ENCODE data around the gene LPAR5. TPM values are rescaled to one million over a fixed set of nuclear protein-coding genes. Genes with fewer than 3 reads are reported as not detected.
"Not testable (repeated sequence)": the region's sequence is repeated elsewhere in the genome, so short reads cannot be mapped to it uniquely, and the experiment has no call there.

LPAR5 gene
- total RNA-seq, 1 experiment from 2014 or later = 0.20 TPM

DNA sequence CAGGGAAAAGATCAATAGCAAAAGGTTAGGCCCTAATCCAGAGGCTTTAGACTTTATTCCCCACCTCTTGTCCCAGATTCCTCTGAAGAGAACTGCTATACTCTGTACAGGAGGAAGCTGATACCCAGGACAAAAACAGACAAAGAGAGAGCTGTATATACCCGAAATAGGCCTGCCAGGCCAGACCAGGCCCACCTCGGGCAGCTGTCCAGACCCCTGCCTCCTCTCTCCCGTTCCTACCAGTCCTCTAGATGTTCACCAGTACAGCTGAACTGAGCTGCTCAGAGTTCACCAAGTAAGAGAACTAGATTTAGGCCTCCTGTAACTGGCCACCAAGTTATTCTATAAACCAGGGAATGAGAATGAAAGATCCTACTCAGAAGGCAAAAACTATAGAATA is 33.2 kb downstream of the LPAR5 start (continued):
- TF ChIP-seq SP1 (CRISPR knock-in tag; conservative IDR thresholded peaks at IDR 0.05) = no peak
- no peak for TF ChIP-seq SMAD3 (CRISPR knock-in tag; IDR thresholded peaks at IDR 0.05; ENCODE audit: borderline replicate concordance)
- no peak for TF ChIP-seq FOXK1 (CRISPR knock-in tag; IDR thresholded peaks at IDR 0.05)
- TF ChIP-seq, protein P1, sequence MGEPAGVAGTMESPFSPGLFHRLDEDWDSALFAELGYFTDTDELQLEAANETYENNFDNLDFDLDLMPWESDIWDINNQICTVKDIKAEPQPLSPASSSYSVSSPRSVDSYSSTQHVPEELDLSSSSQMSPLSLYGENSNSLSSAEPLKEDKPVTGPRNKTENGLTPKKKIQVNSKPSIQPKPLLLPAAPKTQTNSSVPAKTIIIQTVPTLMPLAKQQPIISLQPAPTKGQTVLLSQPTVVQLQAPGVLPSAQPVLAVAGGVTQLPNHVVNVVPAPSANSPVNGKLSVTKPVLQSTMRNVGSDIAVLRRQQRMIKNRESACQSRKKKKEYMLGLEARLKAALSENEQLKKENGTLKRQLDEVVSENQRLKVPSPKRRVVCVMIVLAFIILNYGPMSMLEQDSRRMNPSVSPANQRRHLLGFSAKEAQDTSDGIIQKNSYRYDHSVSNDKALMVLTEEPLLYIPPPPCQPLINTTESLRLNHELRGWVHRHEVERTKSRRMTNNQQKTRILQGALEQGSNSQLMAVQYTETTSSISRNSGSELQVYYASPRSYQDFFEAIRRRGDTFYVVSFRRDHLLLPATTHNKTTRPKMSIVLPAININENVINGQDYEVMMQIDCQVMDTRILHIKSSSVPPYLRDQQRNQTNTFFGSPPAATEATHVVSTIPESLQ (CRISPR knock-in tag; IDR thresholded peaks at IDR 0.05) = no peak
- TF ChIP-seq, protein P2, sequence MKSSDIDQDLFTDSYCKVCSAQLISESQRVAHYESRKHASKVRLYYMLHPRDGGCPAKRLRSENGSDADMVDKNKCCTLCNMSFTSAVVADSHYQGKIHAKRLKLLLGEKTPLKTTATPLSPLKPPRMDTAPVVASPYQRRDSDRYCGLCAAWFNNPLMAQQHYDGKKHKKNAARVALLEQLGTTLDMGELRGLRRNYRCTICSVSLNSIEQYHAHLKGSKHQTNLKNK (CRISPR knock-in tag; IDR thresholded peaks at IDR 0.05) = no peak
- TF ChIP-seq, protein P3, sequence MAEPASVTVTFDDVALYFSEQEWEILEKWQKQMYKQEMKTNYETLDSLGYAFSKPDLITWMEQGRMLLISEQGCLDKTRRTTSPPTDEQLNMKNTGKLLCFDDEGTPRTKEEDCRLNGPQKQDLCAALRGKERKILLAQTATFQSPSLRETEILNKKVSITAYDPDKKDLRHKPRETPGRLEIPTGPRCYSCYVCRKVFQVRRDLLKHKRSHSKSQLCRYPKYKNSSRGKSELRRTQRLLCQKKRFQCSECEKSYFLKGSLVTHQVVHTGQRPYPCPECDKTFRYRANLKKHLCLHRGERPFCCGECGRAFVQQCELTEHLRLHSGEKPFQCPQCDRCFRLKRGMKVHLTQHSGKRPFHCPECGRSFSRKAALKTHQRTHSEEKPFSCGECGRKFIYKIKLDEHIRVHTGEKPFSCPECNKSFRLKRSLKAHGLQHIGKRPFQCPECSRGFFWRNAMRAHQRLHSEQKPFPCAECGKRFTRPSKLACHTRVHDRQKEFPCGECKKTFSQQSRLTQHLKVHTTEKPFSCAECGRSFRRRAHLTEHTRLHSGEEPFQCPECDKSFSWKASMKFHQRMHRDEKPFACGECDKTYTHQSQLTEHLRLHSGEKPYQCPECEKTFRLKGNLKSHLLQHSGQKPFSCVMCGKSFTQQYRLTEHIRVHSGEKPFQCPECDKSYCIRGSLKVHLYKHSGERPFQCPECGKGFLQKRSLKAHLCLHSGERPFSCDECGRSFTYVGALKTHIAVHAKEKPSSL (CRISPR knock-in tag; conservative IDR thresholded peaks at IDR 0.05) = no peak
- TF ChIP-seq, protein P4, sequence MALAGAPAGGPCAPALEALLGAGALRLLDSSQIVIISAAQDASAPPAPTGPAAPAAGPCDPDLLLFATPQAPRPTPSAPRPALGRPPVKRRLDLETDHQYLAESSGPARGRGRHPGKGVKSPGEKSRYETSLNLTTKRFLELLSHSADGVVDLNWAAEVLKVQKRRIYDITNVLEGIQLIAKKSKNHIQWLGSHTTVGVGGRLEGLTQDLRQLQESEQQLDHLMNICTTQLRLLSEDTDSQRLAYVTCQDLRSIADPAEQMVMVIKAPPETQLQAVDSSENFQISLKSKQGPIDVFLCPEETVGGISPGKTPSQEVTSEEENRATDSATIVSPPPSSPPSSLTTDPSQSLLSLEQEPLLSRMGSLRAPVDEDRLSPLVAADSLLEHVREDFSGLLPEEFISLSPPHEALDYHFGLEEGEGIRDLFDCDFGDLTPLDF (CRISPR knock-in tag; IDR thresholded peaks at IDR 0.05) = no peak
- TF ChIP-seq, protein P5, sequence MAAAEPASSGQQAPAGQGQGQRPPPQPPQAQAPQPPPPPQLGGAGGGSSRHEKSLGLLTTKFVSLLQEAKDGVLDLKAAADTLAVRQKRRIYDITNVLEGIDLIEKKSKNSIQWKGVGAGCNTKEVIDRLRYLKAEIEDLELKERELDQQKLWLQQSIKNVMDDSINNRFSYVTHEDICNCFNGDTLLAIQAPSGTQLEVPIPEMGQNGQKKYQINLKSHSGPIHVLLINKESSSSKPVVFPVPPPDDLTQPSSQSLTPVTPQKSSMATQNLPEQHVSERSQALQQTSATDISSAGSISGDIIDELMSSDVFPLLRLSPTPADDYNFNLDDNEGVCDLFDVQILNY (CRISPR knock-in tag; IDR thresholded peaks at IDR 0.05) = no peak
- TF ChIP-seq NFE2L1 (CRISPR knock-in tag; IDR thresholded peaks at IDR 0.05) = no peak
- TF ChIP-seq ZNF671 (CRISPR knock-in tag; IDR thresholded peaks at IDR 0.05) = no peak
- TF ChIP-seq TEAD1 (CRISPR knock-in tag; IDR thresholded peaks at IDR 0.05) = no peak

DNA sequence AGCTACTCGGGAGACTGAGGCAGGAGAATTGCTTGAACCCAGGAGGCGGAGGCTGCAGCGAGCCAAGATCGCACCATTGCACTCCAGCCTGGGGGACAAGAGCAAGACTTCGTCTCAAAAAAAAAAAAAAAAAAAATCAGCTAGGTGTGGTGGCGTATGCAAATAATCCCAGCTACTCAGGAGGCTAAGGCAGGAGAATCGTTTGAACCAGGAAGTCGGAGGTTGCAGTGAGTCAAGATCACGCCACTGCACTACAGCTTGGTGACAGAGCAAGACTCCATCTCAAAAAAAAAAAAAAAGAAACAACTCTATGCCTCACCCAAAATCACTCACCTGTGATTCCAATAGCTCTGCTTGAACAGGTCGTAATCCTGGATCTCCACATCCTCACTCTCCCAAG is 40.1 kb downstream of the LPAR5 start:
- H3K27ac Mint-ChIP-seq = peak overlapping the region; percentile 26; the same call in 1 of the 2 replicates
- not testable (repeated sequence) for H3K4me1 Mint-ChIP-seq; H3K9me3 Mint-ChIP-seq; DNase-seq (ENCODE audit: low spot score); H3K27me3 Mint-ChIP-seq (ENCODE audit: low read depth); H3K4me3 Mint-ChIP-seq; ATAC-seq
- peaks cover 84% of the 10 kb centered on the region for H3K36me3 Mint-ChIP-seq
- POLR2A ChIA-PET = interaction anchor here (1.6 kb wide), 1 partner anchor 10 kb away, joined by 5 read pairs; no protein-coding TSS in a partner anchor
- CTCF ChIA-PET = interaction anchor here (0.7 to 2.0 kb wide), 6 partner anchors 10 to 825 kb away, joined by 3 to 8 read pairs (median 3); partner anchors contain the start of gene ZNF384

DNA sequence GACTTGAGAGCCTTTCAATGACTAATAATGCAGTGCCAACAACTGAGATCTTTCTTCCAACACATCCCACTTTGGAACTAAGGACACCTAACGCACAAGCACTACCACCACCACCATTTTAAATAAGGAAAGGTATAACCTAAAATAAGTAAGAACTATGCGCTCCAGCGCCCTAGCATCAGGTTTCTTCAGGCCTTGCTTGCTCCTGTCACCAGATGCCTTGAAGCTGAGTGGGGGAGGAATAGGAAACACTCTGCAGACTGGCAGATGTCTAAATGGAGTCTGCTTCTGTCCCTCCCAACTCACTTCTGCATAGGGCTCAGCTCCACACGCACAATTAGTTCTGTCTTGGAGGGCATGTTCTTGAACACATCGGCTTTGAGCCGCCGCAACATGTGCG is 43.7 kb downstream of the LPAR5 start:
- DNase-seq (ENCODE audit: low spot score) (no peak), ATAC-seq (no peak)
- ChIA-PET CTCF (no interaction called here), POLR2A (no interaction called here)
- Mint-ChIP-seq H3K27ac (no peak overlapping the region), H3K27me3 (ENCODE audit: low read depth) (no peaks in the 10 kb centered on the region), H3K9me3 (no peaks in the 10 kb centered on the region), H3K4me1 (no peaks in the 10 kb centered on the region), H3K4me3 (no peak overlapping the region), H3K36me3 (peaks cover 87% of the 10 kb centered on the region)
- TF ChIP-seq ZBTB21 (CRISPR knock-in tag; IDR thresholded peaks at IDR 0.05; ENCODE audit: borderline replicate concordance) (no peak), CBFB (CRISPR knock-in tag; IDR thresholded peaks at IDR 0.05; ENCODE audit: low read depth) (no peak)
- TF ChIP-seq, protein P6, sequence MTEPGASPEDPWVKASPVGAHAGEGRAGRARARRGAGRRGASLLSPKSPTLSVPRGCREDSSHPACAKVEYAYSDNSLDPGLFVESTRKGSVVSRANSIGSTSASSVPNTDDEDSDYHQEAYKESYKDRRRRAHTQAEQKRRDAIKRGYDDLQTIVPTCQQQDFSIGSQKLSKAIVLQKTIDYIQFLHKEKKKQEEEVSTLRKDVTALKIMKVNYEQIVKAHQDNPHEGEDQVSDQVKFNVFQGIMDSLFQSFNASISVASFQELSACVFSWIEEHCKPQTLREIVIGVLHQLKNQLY (CRISPR knock-in tag; IDR thresholded peaks at IDR 0.05) = no peak
- TF ChIP-seq, protein P7, sequence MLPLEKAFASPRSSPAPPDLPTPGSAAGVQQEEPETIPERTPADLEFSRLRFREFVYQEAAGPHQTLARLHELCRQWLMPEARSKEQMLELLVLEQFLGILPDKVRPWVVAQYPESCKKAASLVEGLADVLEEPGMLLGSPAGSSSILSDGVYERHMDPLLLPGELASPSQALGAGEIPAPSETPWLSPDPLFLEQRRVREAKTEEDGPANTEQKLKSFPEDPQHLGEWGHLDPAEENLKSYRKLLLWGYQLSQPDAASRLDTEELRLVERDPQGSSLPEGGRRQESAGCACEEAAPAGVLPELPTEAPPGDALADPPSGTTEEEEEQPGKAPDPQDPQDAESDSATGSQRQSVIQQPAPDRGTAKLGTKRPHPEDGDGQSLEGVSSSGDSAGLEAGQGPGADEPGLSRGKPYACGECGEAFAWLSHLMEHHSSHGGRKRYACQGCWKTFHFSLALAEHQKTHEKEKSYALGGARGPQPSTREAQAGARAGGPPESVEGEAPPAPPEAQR (CRISPR knock-in tag; IDR thresholded peaks at IDR 0.05) = no peak
- TF ChIP-seq, protein P8, sequence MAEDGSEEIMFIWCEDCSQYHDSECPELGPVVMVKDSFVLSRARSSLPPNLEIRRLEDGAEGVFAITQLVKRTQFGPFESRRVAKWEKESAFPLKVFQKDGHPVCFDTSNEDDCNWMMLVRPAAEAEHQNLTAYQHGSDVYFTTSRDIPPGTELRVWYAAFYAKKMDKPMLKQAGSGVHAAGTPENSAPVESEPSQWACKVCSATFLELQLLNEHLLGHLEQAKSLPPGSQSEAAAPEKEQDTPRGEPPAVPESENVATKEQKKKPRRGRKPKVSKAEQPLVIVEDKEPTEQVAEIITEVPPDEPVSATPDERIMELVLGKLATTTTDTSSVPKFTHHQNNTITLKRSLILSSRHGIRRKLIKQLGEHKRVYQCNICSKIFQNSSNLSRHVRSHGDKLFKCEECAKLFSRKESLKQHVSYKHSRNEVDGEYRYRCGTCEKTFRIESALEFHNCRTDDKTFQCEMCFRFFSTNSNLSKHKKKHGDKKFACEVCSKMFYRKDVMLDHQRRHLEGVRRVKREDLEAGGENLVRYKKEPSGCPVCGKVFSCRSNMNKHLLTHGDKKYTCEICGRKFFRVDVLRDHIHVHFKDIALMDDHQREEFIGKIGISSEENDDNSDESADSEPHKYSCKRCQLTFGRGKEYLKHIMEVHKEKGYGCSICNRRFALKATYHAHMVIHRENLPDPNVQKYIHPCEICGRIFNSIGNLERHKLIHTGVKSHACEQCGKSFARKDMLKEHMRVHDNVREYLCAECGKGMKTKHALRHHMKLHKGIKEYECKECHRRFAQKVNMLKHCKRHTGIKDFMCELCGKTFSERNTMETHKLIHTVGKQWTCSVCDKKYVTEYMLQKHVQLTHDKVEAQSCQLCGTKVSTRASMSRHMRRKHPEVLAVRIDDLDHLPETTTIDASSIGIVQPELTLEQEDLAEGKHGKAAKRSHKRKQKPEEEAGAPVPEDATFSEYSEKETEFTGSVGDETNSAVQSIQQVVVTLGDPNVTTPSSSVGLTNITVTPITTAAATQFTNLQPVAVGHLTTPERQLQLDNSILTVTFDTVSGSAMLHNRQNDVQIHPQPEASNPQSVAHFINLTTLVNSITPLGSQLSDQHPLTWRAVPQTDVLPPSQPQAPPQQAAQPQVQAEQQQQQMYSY (CRISPR knock-in tag; IDR thresholded peaks at IDR 0.05) = no peak

DNA sequence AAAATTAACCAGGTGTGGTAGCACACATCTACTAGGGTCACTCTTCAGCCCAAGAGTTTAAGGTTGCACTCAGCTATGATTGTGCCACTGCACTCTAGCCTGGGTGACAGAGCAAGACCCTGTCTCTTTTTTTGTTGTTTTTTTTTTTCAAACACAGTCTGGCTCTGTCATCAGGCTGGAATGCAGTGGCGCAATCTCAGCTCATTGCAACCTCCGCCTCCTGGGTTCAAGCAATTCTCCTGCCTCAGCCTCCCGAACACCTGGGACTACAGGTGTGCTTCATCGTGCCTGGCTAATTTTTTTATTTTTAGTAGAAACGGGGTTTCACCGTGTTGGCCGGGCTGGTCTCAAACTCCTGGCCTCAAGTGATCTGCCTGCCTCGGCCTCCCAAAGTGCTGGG is 49.2 kb downstream of the LPAR5 start:
- POLR2A ChIA-PET; DNase-seq (ENCODE audit: low spot score); H3K4me3 Mint-ChIP-seq; ATAC-seq; H3K27me3 Mint-ChIP-seq (ENCODE audit: low read depth); H3K4me1 Mint-ChIP-seq; H3K9me3 Mint-ChIP-seq; H3K27ac Mint-ChIP-seq: not testable (repeated sequence)
- H3K36me3 Mint-ChIP-seq = peaks cover 78% of the 10 kb centered on the region
- CTCF ChIA-PET = interaction anchor here (0.8 to 1.6 kb wide), 3 partner anchors 17 to 98 kb away, joined by 3 to 8 read pairs (median 4); no protein-coding TSS in a partner anchor

Data from WTC11 (cell line).